Measurements from ENCODE around the gene COPS8. TPM values are rescaled to one million over a fixed set of nuclear protein-coding genes. Genes with fewer than 3 reads are reported as not detected.

Gene COPS8
- polyA plus RNA-seq, 1 of the 3 experiments (the other 2 are of a cell fraction), result 107 TPM

DNA sequence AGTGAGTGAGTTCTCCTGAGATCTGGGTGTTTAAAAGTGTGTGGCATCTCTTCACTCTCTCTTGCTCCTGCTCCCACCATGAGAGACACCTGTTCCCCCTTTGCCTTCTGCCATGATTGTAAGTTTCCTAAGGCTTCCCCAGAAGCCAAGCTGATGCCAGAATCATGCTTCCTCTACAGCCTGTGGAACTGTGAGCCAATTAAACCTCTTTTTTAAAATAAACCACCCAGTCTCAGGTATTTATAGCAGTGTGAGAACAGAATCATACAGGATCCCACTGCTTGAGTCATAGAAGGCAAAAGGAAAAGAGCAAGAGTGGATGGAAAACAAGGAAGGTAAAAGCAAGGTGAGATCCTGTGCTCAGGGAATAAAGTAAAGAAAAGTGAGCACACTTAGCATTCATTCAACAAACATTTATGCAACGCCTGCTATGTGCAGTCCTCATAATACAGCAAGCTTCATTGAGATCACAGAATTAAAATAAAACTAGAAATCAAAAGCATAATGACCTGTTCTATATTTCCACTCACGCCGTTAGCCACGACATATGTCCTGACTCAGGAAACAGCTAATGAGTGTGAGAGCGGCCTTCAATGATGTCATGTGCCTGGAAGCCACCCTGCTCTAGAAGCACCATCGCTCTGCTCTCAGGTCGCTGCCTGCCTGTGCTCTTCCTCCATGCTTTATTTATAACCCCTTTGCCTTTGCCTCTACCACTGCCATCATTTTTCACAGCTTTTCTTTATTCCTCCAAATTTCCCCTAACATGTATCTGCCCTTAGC is 11.3 kb upstream of the COPS8 start:
- POLR2A ChIA-PET, result no interaction called here
- TF ChIP-seq, protein P1, sequence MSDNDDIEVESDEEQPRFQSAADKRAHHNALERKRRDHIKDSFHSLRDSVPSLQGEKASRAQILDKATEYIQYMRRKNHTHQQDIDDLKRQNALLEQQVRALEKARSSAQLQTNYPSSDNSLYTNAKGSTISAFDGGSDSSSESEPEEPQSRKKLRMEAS (IDR thresholded peaks at IDR 0.05; ENCODE audit: low read depth), result no peak
- TF ChIP-seq JUND (IDR thresholded peaks at IDR 0.05) (no peak), GATA2 (CRISPR knock-in tag; IDR thresholded peaks at IDR 0.05) (no peak), CHD2 (IDR thresholded peaks at IDR 0.05; ENCODE audit: low read length, partially characterized antibody) (no peak), FOXM1 (IDR thresholded peaks at IDR 0.05; ENCODE audit: low read depth) (no peak), MEF2A (IDR thresholded peaks at IDR 0.05; ENCODE audit: borderline replicate concordance, low read depth) (no peak), MXI1 (IDR thresholded peaks at IDR 0.05; ENCODE audit: low read depth, low read length) (no peak), EP300 (IDR thresholded peaks at IDR 0.05; ENCODE audit: borderline replicate concordance in 1 of 2, low read depth in 1 of 2, low read length in 1 of 2) (no peak)
- TF ChIP-seq, protein P2, sequence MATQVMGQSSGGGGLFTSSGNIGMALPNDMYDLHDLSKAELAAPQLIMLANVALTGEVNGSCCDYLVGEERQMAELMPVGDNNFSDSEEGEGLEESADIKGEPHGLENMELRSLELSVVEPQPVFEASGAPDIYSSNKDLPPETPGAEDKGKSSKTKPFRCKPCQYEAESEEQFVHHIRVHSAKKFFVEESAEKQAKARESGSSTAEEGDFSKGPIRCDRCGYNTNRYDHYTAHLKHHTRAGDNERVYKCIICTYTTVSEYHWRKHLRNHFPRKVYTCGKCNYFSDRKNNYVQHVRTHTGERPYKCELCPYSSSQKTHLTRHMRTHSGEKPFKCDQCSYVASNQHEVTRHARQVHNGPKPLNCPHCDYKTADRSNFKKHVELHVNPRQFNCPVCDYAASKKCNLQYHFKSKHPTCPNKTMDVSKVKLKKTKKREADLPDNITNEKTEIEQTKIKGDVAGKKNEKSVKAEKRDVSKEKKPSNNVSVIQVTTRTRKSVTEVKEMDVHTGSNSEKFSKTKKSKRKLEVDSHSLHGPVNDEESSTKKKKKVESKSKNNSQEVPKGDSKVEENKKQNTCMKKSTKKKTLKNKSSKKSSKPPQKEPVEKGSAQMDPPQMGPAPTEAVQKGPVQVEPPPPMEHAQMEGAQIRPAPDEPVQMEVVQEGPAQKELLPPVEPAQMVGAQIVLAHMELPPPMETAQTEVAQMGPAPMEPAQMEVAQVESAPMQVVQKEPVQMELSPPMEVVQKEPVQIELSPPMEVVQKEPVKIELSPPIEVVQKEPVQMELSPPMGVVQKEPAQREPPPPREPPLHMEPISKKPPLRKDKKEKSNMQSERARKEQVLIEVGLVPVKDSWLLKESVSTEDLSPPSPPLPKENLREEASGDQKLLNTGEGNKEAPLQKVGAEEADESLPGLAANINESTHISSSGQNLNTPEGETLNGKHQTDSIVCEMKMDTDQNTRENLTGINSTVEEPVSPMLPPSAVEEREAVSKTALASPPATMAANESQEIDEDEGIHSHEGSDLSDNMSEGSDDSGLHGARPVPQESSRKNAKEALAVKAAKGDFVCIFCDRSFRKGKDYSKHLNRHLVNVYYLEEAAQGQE (IDR thresholded peaks at IDR 0.05; ENCODE audit: low read depth, low read length), result no peak
- TF ChIP-seq, protein P3, sequence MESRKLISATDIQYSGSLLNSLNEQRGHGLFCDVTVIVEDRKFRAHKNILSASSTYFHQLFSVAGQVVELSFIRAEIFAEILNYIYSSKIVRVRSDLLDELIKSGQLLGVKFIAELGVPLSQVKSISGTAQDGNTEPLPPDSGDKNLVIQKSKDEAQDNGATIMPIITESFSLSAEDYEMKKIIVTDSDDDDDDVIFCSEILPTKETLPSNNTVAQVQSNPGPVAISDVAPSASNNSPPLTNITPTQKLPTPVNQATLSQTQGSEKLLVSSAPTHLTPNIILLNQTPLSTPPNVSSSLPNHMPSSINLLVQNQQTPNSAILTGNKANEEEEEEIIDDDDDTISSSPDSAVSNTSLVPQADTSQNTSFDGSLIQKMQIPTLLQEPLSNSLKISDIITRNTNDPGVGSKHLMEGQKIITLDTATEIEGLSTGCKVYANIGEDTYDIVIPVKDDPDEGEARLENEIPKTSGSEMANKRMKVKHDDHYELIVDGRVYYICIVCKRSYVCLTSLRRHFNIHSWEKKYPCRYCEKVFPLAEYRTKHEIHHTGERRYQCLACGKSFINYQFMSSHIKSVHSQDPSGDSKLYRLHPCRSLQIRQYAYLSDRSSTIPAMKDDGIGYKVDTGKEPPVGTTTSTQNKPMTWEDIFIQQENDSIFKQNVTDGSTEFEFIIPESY (IDR thresholded peaks at IDR 0.05; ENCODE audit: borderline replicate concordance, low read depth), result no peak
- TF ChIP-seq, protein P4, sequence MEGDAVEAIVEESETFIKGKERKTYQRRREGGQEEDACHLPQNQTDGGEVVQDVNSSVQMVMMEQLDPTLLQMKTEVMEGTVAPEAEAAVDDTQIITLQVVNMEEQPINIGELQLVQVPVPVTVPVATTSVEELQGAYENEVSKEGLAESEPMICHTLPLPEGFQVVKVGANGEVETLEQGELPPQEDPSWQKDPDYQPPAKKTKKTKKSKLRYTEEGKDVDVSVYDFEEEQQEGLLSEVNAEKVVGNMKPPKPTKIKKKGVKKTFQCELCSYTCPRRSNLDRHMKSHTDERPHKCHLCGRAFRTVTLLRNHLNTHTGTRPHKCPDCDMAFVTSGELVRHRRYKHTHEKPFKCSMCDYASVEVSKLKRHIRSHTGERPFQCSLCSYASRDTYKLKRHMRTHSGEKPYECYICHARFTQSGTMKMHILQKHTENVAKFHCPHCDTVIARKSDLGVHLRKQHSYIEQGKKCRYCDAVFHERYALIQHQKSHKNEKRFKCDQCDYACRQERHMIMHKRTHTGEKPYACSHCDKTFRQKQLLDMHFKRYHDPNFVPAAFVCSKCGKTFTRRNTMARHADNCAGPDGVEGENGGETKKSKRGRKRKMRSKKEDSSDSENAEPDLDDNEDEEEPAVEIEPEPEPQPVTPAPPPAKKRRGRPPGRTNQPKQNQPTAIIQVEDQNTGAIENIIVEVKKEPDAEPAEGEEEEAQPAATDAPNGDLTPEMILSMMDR (IDR thresholded peaks at IDR 0.05), result no peak
- H4K20me1 ChIP-seq (ENCODE audit: insufficient read depth), result no peaks in the 10 kb centered on the region
- H3K9me2 ChIP-seq, result no peaks in the 10 kb centered on the region
- no peak overlapping the region for H2AFZ ChIP-seq (ENCODE audit: low read depth)
- no peak for DNase-seq
- H3K4me2 ChIP-seq, result no peak overlapping the region
- H3K27me3 ChIP-seq (ENCODE audit: insufficient read depth), result no peaks in the 10 kb centered on the region
- H3K27ac ChIP-seq (ENCODE audit: low read depth in 2 of 2, low read length in 1 of 2), result no peak overlapping the region
- no peaks in the 10 kb centered on the region for H3F3A ChIP-seq (replicated peaks; ENCODE audit: insufficient read depth)
- no peaks in the 10 kb centered on the region; a peak in 1 of 4 replicates for H3K4me1 ChIP-seq (ENCODE audit: control insufficient read depth in 1 of 2, insufficient read depth in 2 of 2, low read depth in 1 of 2, low read length in 1 of 2)
- no peaks in the 10 kb centered on the region for H3K36me3 ChIP-seq (replicated peaks in 1 of 2; ENCODE audit: control insufficient read depth in 1 of 2, insufficient read depth in 2 of 2, low read length in 1 of 2)
- 85% methylated on average over 7 of the region's 7 CpGs for WGBS (ENCODE audit: low lambda C conversion rate)
- CTCF ChIA-PET, result interaction anchor here (1.4 to 3.4 kb wide), 2 partner anchors 9 to 11 kb away, joined by 3 to 20 read pairs; partner anchors contain the start of gene COPS8
- H3K4me3 ChIP-seq (ENCODE audit: low read depth in 2 of 2, low read length in 1 of 2), result no peak overlapping the region
- H3K79me2 ChIP-seq (ENCODE audit: insufficient read depth), result no peaks in the 10 kb centered on the region
- H3K9ac ChIP-seq, result no peak overlapping the region
- H3K9me3 ChIP-seq, result no peaks in the 10 kb centered on the region

Measured in SK-N-SH (cell line).